Rectal smooth muscle tissue (tissue), 1 donor: ENCODE measurements around the gene HEBP1.

ENCODE experiments used
- H3K27ac ChIP-seq: one replicate; pipeline ENCODE4 v1.7.0; 2013; ENCODE audit warnings: low read depth, low read length, inconsistent platforms
- H3K27me3 ChIP-seq: one replicate; pipeline ENCODE4 v1.7.0; 2013; ENCODE audit warnings: low read length; ENCODE audit not compliant: control insufficient read depth, insufficient read depth
- H3K36me3 ChIP-seq: one replicate; pipeline ENCODE4 v1.7.0; 2013; ENCODE audit warnings: low read length; ENCODE audit not compliant: control insufficient read depth, insufficient read depth
- H3K4me1 ChIP-seq: one replicate; pipeline ENCODE4 v1.7.0; 2013; ENCODE audit warnings: low read length; ENCODE audit not compliant: control insufficient read depth, insufficient read depth
- H3K4me3 ChIP-seq: one replicate; pipeline ENCODE4 v1.7.0; 2013; ENCODE audit warnings: low read length
- H3K9ac ChIP-seq: one replicate; pipeline ENCODE4 v1.7.0; 2013; ENCODE audit warnings: low read length

HEBP1 gene

DNA sequence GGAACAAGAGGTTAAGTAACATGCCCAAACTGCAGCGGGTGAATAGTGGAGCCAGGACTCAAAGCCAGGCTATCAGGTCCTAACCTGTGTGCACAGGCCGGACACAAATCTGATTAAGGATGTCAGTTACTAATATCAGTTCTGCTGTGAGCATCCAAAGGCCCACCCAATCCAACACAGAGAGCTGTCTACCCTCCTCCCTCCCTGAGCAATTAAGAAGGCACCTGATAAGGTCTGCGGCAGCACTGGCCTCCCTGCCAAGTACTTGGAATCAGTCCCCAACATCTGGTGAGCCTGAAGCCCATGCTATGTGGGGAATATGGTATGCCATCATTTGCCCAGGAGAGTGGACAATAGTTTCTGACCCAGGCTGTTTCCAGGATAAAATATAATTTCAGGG is 3.9 kb downstream of the HEBP1 start:
- Histone ChIP-seq H3K27ac (no peak overlapping the region), H3K27me3 (no peaks in the 10 kb centered on the region), H3K4me1 (peaks cover 6% of the 10 kb centered on the region), H3K9ac (no peak overlapping the region), H3K4me3 (no peak overlapping the region), H3K36me3 (no peaks in the 10 kb centered on the region)

GRCh38 chr12:12995088-12995487 is 5.0 kb downstream of the HEBP1 start:
- no peaks in the 10 kb centered on the region for H3K27me3 ChIP-seq
- H3K4me3 ChIP-seq, result no peak overlapping the region
- H3K27ac ChIP-seq, result no peak overlapping the region
- peaks cover 6% of the 10 kb centered on the region for H3K4me1 ChIP-seq
- no peak overlapping the region for H3K9ac ChIP-seq
- no peaks in the 10 kb centered on the region for H3K36me3 ChIP-seq

- no peak overlapping the region for H3K4me3 ChIP-seq
- H3K9ac ChIP-seq, result no peak overlapping the region
- peaks cover 7% of the 10 kb centered on the region for H3K36me3 ChIP-seq
- H3K4me1 ChIP-seq, result no peaks in the 10 kb centered on the region
- peak overlapping the region; percentile 7 for H3K27ac ChIP-seq
- no peaks in the 10 kb centered on the region for H3K27me3 ChIP-seq
Observed at GRCh38 chr12:12993367-12993766, 6.7 kb downstream of the HEBP1 start.

DNA sequence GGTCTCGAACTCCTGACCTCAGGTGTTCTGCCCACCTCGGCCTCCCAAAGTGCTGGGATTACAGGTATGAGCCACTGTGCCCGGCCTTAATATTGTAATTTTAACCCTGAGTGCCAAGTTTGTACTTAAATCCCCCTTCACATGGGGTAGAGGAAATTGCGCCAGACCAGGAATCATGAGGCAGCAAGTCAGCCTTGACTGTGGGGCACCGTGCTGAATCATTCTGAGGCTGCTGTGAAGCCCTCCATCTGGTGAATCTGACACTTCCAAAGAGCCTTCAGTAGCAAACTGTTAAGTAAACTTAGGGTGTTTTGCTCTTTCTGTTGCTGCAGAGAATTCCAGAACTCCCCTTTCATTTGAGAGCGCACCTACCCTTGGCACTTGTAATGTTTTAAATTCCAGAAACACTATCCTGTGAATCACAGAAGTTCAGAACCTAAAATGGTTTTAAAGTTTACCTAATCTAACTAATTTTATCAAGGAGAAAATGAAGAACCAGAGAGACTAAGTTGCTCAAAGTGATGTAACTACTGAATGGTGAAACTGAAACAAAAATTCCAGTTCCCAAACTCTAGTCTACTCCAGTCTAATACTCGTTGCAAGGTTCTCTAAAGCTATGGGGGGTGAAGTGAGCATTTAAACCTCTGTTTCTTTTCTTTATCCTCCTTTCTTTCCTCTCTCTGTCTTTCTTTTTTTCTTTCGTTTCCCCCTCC is 7.5 kb downstream of the HEBP1 start:
- Histone ChIP-seq H3K27me3 (no peaks in the 10 kb centered on the region), H3K9ac (no peak overlapping the region), H3K27ac (peak overlapping the region; percentile 11), H3K4me1 (no peaks in the 10 kb centered on the region), H3K4me3 (no peak overlapping the region), H3K36me3 (peaks cover 7% of the 10 kb centered on the region)

DNA sequence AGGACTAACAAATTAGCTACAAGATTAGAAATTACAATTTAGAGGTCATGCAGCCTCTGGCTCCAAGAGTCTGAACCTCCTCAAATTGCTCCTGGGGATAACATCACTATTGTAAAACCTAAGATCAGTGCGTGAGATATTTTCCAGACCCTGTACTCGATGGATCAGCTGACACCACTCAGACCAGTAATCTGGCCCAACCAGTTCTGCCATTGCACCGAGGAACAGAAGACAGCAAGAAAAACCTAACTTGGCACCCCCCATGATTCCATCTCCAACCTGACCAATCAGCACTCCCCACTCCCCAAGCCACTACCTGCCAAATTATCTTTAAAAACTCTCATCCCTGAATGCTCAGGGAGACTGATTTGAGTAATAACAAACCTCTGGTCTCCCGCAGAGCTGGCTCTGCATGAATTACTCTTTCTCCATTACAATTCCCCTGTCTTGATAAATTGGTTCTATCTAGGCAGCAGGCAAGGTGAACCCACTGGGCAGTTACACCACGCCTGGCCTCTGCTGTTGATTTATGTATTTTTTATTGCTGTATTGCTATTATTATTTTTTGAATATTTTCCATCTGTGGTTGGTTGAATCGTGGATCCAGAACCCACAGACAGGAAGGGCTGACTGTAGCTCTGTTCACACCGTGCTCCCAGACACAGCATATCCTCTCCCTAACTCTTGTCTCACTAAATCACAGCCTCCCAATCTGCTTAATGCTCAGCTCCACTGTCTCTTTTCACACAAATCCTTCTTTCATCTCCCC is 9.2 kb downstream of the HEBP1 start:
- no peak overlapping the region for H3K9ac ChIP-seq
- no peaks in the 10 kb centered on the region for H3K4me1 ChIP-seq
- H3K36me3 ChIP-seq, result peaks cover 21% of the 10 kb centered on the region
- H3K4me3 ChIP-seq, result no peak overlapping the region
- no peak overlapping the region for H3K27ac ChIP-seq
- H3K27me3 ChIP-seq, result no peaks in the 10 kb centered on the region

GRCh38 chr12:12987421-12987820 is 12.6 kb downstream of the HEBP1 start:
- Histone ChIP-seq H3K27ac (no peak overlapping the region), H3K9ac (no peak overlapping the region), H3K36me3 (peaks cover 22% of the 10 kb centered on the region), H3K4me3 (no peak overlapping the region), H3K4me1 (no peaks in the 10 kb centered on the region), H3K27me3 (no peaks in the 10 kb centered on the region)

DNA sequence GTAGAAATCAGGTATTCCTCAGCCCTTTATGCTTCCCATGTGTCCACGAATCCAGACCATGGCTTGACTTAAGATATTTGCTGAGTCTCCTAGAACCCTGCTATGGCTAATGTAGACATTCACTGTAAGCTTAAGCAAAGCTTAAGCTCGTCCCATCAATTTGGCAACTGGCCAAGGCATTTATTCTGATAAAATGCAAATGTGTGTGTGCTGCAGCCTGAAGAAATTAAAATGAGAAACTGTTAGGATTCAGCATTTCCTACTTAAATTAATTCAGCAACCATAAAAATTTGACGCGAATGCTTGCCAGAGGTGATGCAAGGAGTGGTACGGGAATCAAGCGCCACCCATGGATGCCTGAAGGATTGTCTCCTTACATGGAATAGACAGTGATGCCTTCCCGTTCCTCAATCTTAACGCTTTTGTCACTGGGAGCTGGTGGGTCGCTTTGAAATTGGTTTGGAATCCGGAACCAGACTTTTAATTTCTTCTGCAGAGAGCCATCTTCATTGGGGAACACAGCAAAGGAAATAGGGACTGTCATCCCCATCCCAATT is 13.2 kb downstream of the HEBP1 start:
- no peak overlapping the region for H3K27ac ChIP-seq

DNA sequence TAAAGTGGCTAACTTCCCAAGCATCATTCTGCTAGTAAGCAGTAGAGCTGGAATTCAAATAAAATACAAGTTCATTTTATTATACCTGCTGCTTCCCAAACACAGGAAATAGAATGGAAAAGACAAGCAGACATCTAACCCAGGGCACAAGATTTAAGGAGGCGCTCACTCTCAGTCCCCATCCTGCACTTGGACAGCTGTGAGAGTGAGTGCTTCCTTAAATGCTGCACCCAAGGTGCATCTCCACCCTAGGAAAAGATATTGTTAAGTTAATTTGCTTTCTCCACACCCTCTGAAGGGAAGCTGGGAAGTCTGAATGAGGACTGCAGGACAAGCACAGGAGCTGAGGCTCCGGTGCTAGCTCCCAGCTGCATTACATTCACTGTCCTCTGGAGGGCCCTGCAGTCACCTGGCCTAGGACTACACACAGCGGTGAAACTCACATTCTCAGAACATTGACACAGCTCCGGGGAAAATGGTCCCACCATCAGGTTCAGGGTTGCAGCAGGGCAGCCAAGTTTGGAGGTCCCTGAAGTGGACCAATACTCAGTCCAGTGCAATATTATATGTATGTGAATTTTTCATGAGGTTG is 14.2 kb downstream of the HEBP1 start:
- Histone ChIP-seq H3K9ac (no peak overlapping the region), H3K27ac (no peak overlapping the region), H3K4me1 (no peaks in the 10 kb centered on the region), H3K4me3 (no peak overlapping the region), H3K27me3 (no peaks in the 10 kb centered on the region), H3K36me3 (peaks cover 25% of the 10 kb centered on the region)

More for the DNA sequence above, 13.2 kb downstream of the HEBP1 start:
- no peaks in the 10 kb centered on the region for H3K27me3 ChIP-seq
- peaks cover 22% of the 10 kb centered on the region for H3K36me3 ChIP-seq
- H3K9ac ChIP-seq, result no peak overlapping the region
- no peak overlapping the region for H3K4me3 ChIP-seq
- H3K4me1 ChIP-seq, result no peaks in the 10 kb centered on the region

- peaks cover 24% of the 10 kb centered on the region for H3K36me3 ChIP-seq
- no peaks in the 10 kb centered on the region for H3K27me3 ChIP-seq
- no peak overlapping the region for H3K4me3 ChIP-seq
- no peak overlapping the region for H3K27ac ChIP-seq
- no peak overlapping the region for H3K9ac ChIP-seq
- H3K4me1 ChIP-seq, result peaks cover 12% of the 10 kb centered on the region
Observed at GRCh38 chr12:12984149-12984548, 15.9 kb downstream of the HEBP1 start.

DNA sequence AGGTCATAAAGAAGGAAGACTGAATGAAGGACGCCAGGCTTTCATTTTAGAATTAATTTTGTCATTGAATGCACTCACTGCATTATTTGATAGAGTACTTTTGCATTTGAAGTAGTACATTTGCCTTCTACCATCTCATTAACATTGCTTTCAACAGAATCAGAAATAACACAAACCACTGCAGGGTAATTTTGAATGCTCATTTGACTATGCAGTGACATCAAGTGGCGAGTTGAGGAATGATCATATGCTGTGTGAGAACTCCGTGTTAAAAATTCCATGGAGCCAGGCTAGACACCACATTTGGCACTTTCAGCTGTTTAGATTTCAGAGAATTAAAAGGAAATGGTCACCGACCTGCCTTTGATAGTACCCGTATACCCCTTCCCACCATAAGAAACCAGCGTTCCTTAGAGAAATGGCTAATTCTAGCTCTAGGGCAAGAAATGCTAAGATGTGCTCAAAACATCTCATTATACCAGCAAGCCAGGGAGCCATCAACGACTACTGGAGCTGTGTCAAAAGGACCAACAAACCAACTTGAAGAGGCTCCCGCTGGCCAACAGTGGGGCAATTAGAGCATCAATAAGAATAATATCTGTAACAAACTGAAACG is 16.5 kb downstream of the HEBP1 start:
- peaks cover 19% of the 10 kb centered on the region for H3K36me3 ChIP-seq
- no peak overlapping the region for H3K27ac ChIP-seq
- H3K27me3 ChIP-seq, result no peaks in the 10 kb centered on the region
- peaks cover 12% of the 10 kb centered on the region for H3K4me1 ChIP-seq
- H3K9ac ChIP-seq, result no peak overlapping the region
- no peak overlapping the region for H3K4me3 ChIP-seq

- no peak overlapping the region for H3K27ac ChIP-seq
- H3K4me1 ChIP-seq, result peaks cover 12% of the 10 kb centered on the region
- no peaks in the 10 kb centered on the region for H3K27me3 ChIP-seq
- H3K36me3 ChIP-seq, result peaks cover 17% of the 10 kb centered on the region
- no peak overlapping the region for H3K4me3 ChIP-seq
- no peak overlapping the region for H3K9ac ChIP-seq
Observed at GRCh38 chr12:12982331-12982730, 17.7 kb downstream of the HEBP1 start.

GRCh38 chr12:12979731-12980259 is 20.3 kb downstream of the HEBP1 start:
- Histone ChIP-seq H3K27ac (peak overlapping the region; percentile 70), H3K9ac (no peak overlapping the region), H3K4me1 (peaks cover 14% of the 10 kb centered on the region)

More at GRCh38 chr12:12979731-12980259, 20.3 kb downstream of the HEBP1 start:
- Histone ChIP-seq H3K36me3 (peaks cover 3% of the 10 kb centered on the region), H3K4me3 (no peak overlapping the region), H3K27me3 (no peaks in the 10 kb centered on the region)
